Measurements from ENCODE around the gene DPP8.

- TF ChIP-seq, protein P1, sequence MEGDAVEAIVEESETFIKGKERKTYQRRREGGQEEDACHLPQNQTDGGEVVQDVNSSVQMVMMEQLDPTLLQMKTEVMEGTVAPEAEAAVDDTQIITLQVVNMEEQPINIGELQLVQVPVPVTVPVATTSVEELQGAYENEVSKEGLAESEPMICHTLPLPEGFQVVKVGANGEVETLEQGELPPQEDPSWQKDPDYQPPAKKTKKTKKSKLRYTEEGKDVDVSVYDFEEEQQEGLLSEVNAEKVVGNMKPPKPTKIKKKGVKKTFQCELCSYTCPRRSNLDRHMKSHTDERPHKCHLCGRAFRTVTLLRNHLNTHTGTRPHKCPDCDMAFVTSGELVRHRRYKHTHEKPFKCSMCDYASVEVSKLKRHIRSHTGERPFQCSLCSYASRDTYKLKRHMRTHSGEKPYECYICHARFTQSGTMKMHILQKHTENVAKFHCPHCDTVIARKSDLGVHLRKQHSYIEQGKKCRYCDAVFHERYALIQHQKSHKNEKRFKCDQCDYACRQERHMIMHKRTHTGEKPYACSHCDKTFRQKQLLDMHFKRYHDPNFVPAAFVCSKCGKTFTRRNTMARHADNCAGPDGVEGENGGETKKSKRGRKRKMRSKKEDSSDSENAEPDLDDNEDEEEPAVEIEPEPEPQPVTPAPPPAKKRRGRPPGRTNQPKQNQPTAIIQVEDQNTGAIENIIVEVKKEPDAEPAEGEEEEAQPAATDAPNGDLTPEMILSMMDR (IDR thresholded peaks at IDR 0.05; ENCODE audit: low read depth, low read length), result no peak
- TF ChIP-seq EZH2phosphoT487 (IDR thresholded peaks at IDR 0.05; ENCODE audit: low read depth), result no peak
Observed at GRCh38 chr15:65541231-65541820, 23.8 kb upstream of the DPP8 start.
